Mesodermal cell (in vitro differentiated cells): ENCODE data around the gene SRGN.

Experiments
- H3K27ac ChIP-seq: 2 replicates; pipeline ENCODE4 v1.7.0; 2013; ENCODE audit warnings: mild to moderate bottlenecking, low read depth, low read length, moderate library complexity; ENCODE audit not compliant: severe bottlenecking
- H3K36me3 ChIP-seq: 2 replicates; pipeline ENCODE4 v1.7.1; 2013; ENCODE audit warnings: mild to moderate bottlenecking, low read length, moderate library complexity; ENCODE audit not compliant: control insufficient read depth, insufficient read depth
- H3K4me1 ChIP-seq: one replicate; pipeline ENCODE4 v1.7.1; 2013; ENCODE audit warnings: mild to moderate bottlenecking, low read length; ENCODE audit not compliant: insufficient read depth, control insufficient read depth, poor library complexity, severe bottlenecking
- H3K4me3 ChIP-seq: 2 replicates; pipeline ENCODE4 v1.7.0; 2013; ENCODE audit warnings: low read length, control low read depth, mild to moderate bottlenecking; ENCODE audit not compliant: insufficient read depth, poor library complexity, severe bottlenecking; ENCODE audit errors: extremely low read depth
- H3K9me3 ChIP-seq: 2 replicates; pipeline ENCODE4 v1.7.1; 2013; ENCODE audit warnings: mild to moderate bottlenecking, low read length, moderate library complexity; ENCODE audit not compliant: control insufficient read depth
- whole genome bisulfite sequencing, 2 experiments: methylation state at CpG; one replicate each; pipeline ENCODE4 v1.1.5; 2013; ENCODE audit warnings: missing lambda C conversion rate in 2 of 2; ENCODE audit not compliant: insufficient coverage in 2 of 2; 5-methylcytosine and 5-hydroxymethylcytosine counted together

The SRGN gene

GRCh38 chr10:69074532-69074931 lies 13.4 kb upstream of the SRGN start:
- 90 to 91% methylated on average over 3 of the region's 4 CpGs for WGBS, 2 experiments
- Histone ChIP-seq H3K4me3 (no peak overlapping the region), H3K27ac (no peak overlapping the region), H3K4me1 (no peaks in the 10 kb centered on the region), H3K36me3 (no peaks in the 10 kb centered on the region), H3K9me3 (no peaks in the 10 kb centered on the region)

DNA sequence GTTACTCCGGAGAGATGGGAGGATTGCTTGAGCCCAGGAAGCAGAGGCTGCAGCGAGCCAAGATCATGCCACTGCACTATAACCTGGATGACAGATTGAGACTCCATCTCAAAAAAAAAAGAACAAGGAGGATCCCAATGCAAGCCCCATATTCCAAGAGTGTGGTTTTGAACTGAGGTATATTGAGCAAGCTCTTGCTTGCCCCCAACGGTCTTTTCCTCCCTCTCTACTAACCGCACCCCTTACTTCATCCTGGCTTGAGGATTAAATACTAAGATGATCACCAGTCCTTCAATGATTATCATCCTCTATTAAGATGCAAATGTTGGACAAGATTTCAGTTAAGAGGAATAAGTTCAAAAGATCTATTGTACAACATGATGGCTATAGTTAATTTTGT lies 12.5 kb upstream of the SRGN start:
- Histone ChIP-seq H3K4me1 (no peaks in the 10 kb centered on the region), H3K4me3 (no peak overlapping the region), H3K36me3 (no peaks in the 10 kb centered on the region), H3K9me3 (no peaks in the 10 kb centered on the region), H3K27ac (no peak overlapping the region)
- 80 to 100% methylated on average over 1 to 2 of the region's 4 CpGs for WGBS, 2 experiments

DNA sequence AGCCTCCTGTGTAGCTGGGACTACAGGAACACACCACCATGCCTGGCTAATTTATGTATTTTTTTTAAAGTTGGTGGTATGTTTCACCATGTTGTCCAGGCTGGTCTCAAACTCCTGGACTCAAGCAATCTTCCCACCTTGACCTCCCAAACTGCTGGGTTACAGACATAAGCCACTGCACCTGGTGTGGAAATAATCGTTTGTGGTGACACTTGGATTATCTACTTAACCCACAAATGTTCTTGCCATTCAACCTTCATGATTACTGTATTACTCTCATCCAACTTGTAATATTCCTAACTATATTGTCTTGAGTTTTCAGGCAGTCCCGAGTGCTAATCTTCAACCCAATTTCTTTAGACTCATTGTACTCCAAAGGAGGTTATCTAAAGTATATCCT lies 9.6 kb upstream of the SRGN start:
- Histone ChIP-seq H3K9me3 (no peaks in the 10 kb centered on the region), H3K4me1 (no peaks in the 10 kb centered on the region), H3K27ac (no peak overlapping the region), H3K36me3 (no peaks in the 10 kb centered on the region), H3K4me3 (no peak overlapping the region)
- WGBS, 2 experiments: 100% methylated on average over 1 of the region's 2 CpGs; no CpG with 5 or more reads in 1 of the 2 experiments

DNA sequence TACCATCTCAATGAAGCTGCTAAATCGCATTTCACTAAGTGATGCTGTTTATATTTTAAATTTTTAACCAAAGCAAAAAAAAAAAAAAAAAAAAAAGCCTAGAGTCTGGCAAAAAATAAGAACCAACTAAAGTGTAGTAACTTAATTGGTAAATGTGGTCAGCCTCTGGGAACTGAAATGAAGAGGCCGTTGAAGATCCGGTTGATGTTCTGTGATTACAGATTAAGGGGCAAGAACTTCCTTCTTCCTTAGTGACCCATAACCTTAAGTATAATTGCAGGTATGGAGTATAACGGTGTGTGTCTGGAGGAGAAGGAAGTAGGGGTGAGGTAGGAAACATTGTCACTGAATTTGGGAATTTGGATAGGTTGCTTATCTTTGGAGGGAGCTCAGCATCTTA lies 7.7 kb upstream of the SRGN start:
- WGBS, 2 experiments: 76 to 100% methylated on average over 2 of the region's 4 CpGs
- H3K9me3 ChIP-seq: no peaks in the 10 kb centered on the region
- no peak overlapping the region for H3K4me3 ChIP-seq
- no peaks in the 10 kb centered on the region for H3K36me3 ChIP-seq
- no peaks in the 10 kb centered on the region for H3K4me1 ChIP-seq
- H3K27ac ChIP-seq: no peak overlapping the region

GRCh38 chr10:69086001-69086509 lies 1.8 kb upstream of the SRGN start:
- H3K4me1 ChIP-seq: no peaks in the 10 kb centered on the region
- 71 to 79% methylated on average over 5 to 6 of the region's 9 CpGs for WGBS, 2 experiments
- no peaks in the 10 kb centered on the region for H3K9me3 ChIP-seq
- H3K4me3 ChIP-seq: no peak overlapping the region
- H3K36me3 ChIP-seq: no peaks in the 10 kb centered on the region
- no peak overlapping the region for H3K27ac ChIP-seq

GRCh38 chr10:69088471-69088769 lies 517 bp downstream of the SRGN start:
- WGBS, 2 experiments: no CpG with 5 or more reads among the region's 3 CpGs
- no peaks in the 10 kb centered on the region for H3K36me3 ChIP-seq
- H3K27ac ChIP-seq: no peak overlapping the region
- no peaks in the 10 kb centered on the region for H3K9me3 ChIP-seq
- H3K4me1 ChIP-seq: no peaks in the 10 kb centered on the region
- no peak overlapping the region for H3K4me3 ChIP-seq

DNA sequence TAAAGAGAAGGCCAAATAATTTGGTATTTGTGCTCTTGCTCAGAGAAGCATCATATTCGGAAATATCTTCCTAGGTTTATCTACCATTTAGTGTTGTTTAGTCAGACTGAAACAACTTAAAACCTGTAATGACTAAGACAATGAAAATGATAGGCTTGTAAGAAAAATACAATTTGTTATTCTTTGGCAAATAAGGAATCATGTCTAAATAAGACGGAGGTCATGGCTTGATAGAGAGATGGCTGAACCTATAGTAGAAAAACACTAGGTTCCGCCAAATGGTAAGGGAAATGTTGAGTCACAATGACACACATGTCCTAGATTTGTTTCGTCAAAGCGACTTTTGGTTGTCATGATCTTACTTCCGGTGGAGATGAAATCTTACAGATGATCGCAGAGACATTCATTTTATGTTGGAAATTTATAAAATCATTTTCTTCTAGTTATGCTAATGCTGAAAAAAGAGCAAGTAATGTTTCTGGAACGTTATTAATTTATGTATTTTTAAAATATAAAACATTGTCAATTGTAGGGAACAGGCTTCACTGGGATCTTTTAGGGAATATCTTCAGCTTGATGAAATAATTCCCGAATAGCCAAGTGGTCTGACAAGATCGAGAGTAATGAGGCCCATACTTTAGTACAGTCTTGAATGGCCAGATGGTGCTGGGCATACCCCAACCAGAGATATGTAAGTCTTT lies 1.0 kb downstream of the SRGN start:
- Histone ChIP-seq H3K36me3 (no peaks in the 10 kb centered on the region), H3K27ac (no peak overlapping the region), H3K4me3 (no peak overlapping the region), H3K4me1 (no peaks in the 10 kb centered on the region), H3K9me3 (no peaks in the 10 kb centered on the region)
- 86 to 92% methylated on average over 3 to 5 of the region's 10 CpGs for WGBS, 2 experiments

DNA sequence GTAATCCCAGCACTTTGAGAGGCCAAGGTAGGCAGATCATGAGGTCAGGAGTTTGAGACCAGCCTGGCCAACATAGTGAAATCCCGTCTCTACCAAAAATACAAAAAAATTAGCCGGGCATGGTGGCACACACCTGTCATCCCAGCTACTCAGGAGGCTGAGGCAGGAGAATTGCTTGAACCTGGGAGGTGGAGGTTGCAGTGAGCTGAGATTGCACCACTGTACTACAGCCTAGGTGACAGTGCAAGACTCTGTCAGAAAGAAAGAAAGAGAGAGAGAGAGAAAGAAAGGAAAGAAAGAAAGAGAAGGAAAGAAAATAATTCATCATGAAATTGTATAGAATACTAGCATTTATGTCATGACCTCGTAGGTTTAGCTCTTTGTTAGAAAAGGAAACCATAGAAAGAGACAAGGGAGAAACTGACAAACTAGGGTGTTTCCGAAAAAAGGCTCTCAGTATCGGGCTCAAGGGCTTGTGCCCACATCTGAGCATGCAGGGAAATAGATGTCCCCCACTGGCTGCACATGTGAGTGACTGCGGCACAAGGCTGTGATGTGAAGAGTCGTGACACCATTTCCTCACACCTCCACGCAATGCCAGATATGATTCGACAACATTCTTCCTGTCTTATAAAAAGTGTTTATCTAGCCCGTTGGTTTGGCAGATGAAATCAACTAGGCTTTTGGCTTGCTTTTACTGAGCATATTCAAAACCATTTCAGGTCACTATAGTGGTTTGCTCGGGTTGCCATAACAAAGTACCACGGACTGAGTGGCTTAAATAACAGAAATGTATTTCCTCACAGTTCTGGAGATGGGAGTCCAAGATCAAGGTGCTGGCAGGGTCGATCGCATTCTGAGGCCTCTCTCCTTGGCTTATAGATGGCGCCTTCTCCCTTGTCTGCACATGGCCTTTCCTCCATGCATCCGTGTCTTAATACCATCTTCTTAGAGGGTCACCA lies 2.0 kb downstream of the SRGN start:
- Histone ChIP-seq H3K27ac (no peak overlapping the region), H3K9me3 (no peaks in the 10 kb centered on the region), H3K4me3 (no peak overlapping the region), H3K36me3 (no peaks in the 10 kb centered on the region), H3K4me1 (no peaks in the 10 kb centered on the region)
- 81 to 84% methylated on average over 8 to 15 of the region's 16 CpGs for WGBS, 2 experiments

GRCh38 chr10:69090685-69091084 lies 2.8 kb downstream of the SRGN start:
- Histone ChIP-seq H3K9me3 (no peaks in the 10 kb centered on the region), H3K4me3 (no peak overlapping the region), H3K36me3 (no peaks in the 10 kb centered on the region), H3K4me1 (no peaks in the 10 kb centered on the region), H3K27ac (no peak overlapping the region)
- WGBS, 2 experiments: 83 to 86% methylated on average over 1 of the region's 1 CpG

GRCh38 chr10:69091143-69091651 lies 3.3 kb downstream of the SRGN start:
- H3K36me3 ChIP-seq: no peaks in the 10 kb centered on the region
- H3K27ac ChIP-seq: no peak overlapping the region
- WGBS, 2 experiments: 88 to 93% methylated on average over 4 to 6 of the region's 8 CpGs
- no peaks in the 10 kb centered on the region for H3K4me1 ChIP-seq
- H3K4me3 ChIP-seq: no peak overlapping the region
- no peaks in the 10 kb centered on the region for H3K9me3 ChIP-seq
